Measurements from ENCODE around the gene ALKBH4. TPM values are rescaled to one million over a fixed set of nuclear protein-coding genes. Genes with fewer than 3 reads are reported as not detected.

ALKBH4 gene
- total RNA-seq, 4 donors from 2014 or later: 7.3 to 31.7 (median 13.3) TPM

DNA sequence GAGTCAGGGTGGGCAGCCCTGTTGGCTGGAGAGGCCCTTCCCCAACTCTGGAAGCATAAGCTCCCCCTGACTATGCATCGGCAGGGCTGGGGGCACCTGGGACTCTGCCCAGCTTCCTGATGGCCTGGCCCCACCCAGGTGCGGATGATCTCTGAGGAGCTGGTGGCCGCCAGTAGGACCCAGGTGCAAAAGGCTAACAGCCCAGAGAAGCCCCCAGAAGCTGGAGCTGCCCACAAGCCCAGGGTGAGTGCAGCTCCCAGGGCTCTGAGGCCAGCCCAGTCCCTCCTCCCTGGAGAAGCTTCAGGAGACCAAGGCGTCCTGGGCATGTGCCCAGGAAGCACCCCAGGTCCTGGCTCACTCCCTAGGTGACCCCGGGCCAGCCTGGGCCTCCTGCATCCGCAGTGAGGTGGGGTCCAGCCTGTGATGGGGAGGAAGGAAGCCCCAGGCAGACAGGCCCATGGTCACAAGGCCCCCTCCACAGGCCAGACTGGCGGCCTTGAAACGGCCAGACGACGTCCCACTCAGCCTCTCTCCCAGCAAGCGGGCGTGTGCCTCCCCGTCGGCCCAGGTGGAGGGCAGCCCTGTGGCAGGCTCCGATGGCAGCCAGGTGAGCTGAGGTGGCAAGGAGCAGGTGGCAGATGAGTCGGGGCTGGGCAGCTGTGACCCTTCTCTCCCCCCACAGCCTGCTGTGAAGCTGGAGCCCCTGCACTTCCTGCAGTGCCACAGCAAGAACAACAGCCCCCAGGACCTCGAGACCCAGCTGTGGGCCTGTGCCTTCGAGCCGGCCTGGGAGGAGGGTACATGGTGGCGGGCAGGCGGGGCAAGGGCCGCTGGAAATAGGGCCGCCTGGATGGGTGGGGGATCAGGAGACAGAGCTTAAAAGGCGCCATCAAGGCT, 3.2 kb upstream of the ALKBH4 start:
- intact Hi-C loops (cut with DNase I): loop anchor here (10.0 kb wide), 1 partner anchor 183 kb away; the partner anchor contains the start of gene SH2B2
- TF ChIP-seq, protein P1, sequence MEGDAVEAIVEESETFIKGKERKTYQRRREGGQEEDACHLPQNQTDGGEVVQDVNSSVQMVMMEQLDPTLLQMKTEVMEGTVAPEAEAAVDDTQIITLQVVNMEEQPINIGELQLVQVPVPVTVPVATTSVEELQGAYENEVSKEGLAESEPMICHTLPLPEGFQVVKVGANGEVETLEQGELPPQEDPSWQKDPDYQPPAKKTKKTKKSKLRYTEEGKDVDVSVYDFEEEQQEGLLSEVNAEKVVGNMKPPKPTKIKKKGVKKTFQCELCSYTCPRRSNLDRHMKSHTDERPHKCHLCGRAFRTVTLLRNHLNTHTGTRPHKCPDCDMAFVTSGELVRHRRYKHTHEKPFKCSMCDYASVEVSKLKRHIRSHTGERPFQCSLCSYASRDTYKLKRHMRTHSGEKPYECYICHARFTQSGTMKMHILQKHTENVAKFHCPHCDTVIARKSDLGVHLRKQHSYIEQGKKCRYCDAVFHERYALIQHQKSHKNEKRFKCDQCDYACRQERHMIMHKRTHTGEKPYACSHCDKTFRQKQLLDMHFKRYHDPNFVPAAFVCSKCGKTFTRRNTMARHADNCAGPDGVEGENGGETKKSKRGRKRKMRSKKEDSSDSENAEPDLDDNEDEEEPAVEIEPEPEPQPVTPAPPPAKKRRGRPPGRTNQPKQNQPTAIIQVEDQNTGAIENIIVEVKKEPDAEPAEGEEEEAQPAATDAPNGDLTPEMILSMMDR (IDR thresholded peaks at IDR 0.05): no peak
- no peak for TF ChIP-seq POLR2A (IDR thresholded peaks at IDR 0.05)
- DNase-seq: no peak
- Histone ChIP-seq H3K4me3 (no peak overlapping the region), H3K36me3 (peaks cover 0 to 47% (median 0%) of the 10 kb centered on the region in 3 donors), H3K9me3 (no peaks in the 10 kb centered on the region), H3K27me3 (no peaks in the 10 kb centered on the region), H3K27ac (no peak overlapping the region), H3K4me1 (peaks cover 5 to 38% (median 16%) of the 10 kb centered on the region in 3 donors)
- WGBS, 2 donors: 83 to 86% methylated on average over 8 to 9 of the region's 24 CpGs

DNA sequence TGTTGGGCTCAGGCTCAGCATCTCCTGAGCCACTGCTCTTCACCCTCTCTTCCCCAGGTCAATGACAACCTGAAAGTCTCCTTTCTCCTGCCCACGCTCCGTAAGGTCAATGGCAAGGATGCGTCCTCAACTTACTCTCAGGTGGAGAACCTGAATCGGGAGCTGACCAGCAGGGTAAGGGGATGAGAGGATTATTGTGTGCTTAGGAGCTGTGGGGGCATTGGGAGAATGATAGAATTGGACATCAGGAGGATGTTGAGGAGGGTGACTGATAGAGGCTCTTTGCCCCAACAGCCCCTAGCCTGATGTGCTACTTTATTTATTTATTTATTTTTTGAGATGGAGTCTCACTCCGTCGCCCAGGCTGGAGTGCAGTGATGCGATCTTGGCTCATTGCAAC, 1.4 kb upstream of the ALKBH4 start:
- no peaks in the 10 kb centered on the region for H3K27me3 ChIP-seq

DNA sequence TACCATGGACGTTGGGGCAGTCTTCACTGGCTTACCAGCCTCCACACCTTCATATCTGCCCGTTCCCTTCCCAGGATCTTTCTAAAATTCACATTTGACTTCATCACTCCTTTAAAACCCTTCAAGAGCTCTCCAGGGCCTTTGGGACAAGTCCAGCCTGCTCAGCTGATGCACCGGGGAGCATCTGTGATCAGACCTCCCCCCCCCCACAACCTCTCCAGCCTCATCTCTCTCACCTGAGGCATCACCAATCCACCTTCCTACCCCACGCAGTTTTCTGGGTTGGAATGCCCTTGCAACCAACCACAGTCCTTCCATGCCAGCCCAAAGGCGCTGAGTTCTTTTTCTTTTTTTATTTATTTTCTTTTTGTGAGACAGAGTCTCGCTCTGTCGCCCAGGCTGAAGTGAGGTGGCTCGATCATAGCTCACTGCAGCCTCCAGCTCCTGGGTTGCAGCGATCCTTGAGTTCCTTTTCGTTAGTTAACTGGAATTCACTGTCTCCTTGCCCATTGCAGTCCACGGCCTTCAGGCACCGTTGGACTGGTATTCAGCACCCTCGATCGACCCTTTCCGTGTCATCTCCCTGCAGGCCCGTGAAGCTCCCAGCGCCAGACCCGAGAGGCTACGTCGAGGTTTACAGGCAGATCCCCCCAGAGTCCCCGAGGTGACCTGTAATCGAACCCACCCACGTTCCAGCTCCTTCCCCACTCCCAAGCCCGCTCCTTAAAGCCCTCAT, 654 bp downstream of the ALKBH4 start:
- TF ChIP-seq, protein P1 (IDR thresholded peaks at IDR 0.05): no peak
- TF ChIP-seq POLR2A (IDR thresholded peaks at IDR 0.05): no peak
- Histone ChIP-seq H3K27ac (peak overlapping the region; percentile 74 to 85 (median 79)), H3K36me3 (peaks cover 0 to 31% (median 7%) of the 10 kb centered on the region in 3 donors), H3K9me3 (no peaks in the 10 kb centered on the region), H3K4me3 (peak overlapping the region; percentile 71 to 88 (median 86)), H3K27me3 (no peaks in the 10 kb centered on the region), H3K4me1 (peaks cover 5 to 42% (median 16%) of the 10 kb centered on the region in 3 donors)
- DNase-seq: no peak
- intact Hi-C loops (cut with DNase I): loop anchor here (10.0 kb wide), 1 partner anchor 179 kb away; the partner anchor contains the start of gene SH2B2
- WGBS, 2 donors: 12 to 14% methylated on average over 18 to 24 of the region's 24 CpGs

More for the DNA sequence above, 1.4 kb upstream of the ALKBH4 start:
- Histone ChIP-seq H3K4me1 (peaks cover 5 to 42% (median 16%) of the 10 kb centered on the region in 3 donors), H3K36me3 (peaks cover 0 to 35% (median 0%) of the 10 kb centered on the region in 3 donors), H3K4me3 (peak overlapping the region in 2 of 4 donors; percentile 85 to 88), H3K9me3 (no peaks in the 10 kb centered on the region), H3K27ac (no peak overlapping the region)
- no peak for DNase-seq
- intact Hi-C loops (cut with DNase I): loop anchor here (10.0 kb wide), 1 partner anchor 181 kb away; the partner anchor contains the start of gene SH2B2
- TF ChIP-seq POLR2A (IDR thresholded peaks at IDR 0.05): no peak
- TF ChIP-seq, protein P1 (IDR thresholded peaks at IDR 0.05): no peak
- 93 to 95% methylated on average over 3 to 7 of the region's 7 CpGs for WGBS, 2 donors

DNA sequence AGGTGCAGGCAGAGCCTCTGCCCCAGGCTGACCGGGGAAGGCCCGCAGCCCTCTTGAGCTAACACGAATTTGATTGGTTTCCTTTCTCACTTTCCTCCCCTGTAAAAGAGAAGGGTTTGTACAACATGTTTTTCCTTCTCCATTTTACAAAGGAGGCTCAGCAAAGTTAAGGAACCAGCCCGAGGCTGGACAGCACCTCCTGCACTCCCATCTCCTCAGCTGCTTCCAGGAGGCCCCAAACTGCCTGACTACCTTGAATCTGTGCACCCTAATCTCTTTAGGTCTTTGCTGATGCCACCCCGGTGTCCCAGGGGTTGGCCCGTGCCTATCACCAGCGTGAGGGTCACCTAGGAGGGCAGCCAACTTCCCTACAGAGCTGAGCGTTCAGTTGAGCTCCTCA, 4.2 kb downstream of the ALKBH4 start:
- Histone ChIP-seq H3K9me3 (no peaks in the 10 kb centered on the region), H3K36me3 (peaks cover 5 to 49% (median 25%) of the 10 kb centered on the region in 3 donors), H3K27me3 (no peaks in the 10 kb centered on the region), H3K4me1 (peaks cover 5 to 20% (median 9%) of the 10 kb centered on the region in 3 donors), H3K4me3 (no peak overlapping the region), H3K27ac (no peak overlapping the region)
- TF ChIP-seq, protein P1 (IDR thresholded peaks at IDR 0.05): no peak
- TF ChIP-seq POLR2A (IDR thresholded peaks at IDR 0.05): no peak
- whole genome bisulfite sequencing, 2 donors: 83 to 86% methylated on average over 8 of the region's 8 CpGs
- intact Hi-C loops (cut with DNase I): loop anchor here (10.0 kb wide), 1 partner anchor 176 kb away; the partner anchor contains the start of gene SH2B2
- no peak for DNase-seq

Data from esophagus squamous epithelium (tissue), 5 donors.